Measurements from ENCODE around the gene KANTR.

The KANTR gene

DNA sequence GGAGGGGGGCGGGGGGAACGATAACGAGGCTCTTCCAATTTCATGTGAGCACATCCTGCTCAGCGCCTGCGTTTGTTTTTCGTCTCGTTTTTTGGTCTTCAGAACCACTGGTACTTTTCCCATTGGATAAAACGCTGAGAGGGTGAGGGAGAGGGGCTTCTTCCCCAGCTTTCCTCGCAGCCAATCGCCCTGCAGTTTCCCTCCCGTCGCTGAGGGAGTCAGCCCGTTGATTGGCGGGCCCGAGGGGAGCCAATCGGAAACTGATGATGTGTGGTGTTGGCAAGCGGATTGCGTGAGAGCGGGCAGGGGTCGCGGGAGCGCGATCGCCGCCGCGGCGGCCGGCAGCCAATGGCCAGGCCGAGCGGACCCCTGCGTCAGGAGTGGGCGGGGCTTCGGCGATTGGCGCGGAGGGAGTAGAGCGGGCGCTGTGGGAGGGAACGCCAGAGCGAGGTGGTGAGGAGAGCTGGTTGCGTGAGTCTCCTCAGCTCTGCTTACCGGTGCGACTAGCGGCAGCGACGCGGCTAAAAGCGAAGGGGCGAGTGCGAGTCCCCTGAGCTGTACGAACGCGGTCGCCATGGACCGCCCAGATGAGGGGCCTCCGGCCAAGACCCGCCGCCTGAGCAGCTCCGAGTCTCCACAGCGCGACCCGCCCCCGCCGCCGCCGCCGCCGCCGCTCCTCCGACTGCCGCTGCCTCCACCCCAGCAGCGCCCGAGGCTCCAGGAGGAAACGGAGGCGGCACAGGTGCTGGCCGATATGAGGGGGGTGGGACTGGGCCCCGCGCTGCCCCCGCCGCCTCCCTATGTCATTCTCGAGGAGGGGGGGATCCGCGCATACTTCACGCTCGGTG is 11.8 kb upstream of the KANTR start, which contains the start of gene TSPYL2:
Gene TSPYL2 (plus strand): TSS at position 443 of the 848 bp plus-strand sequence. CDS start 132 bp downstream, at position 575.
- DNase-seq, result peak; percentile 90

- DNase-seq, result no peak
Measured at GRCh38 chrX:53082773-53083616, 10.9 kb upstream of the KANTR start.

GRCh38 chrX:53084043-53084570 is 9.8 kb upstream of the KANTR start:
- no peak for DNase-seq

GRCh38 chrX:53084863-53085262 is 9.1 kb upstream of the KANTR start:
- DNase-seq, result no peak

- DNase-seq, result no peak
Measured at GRCh38 chrX:53085661-53086229, 8.2 kb upstream of the KANTR start.

DNA sequence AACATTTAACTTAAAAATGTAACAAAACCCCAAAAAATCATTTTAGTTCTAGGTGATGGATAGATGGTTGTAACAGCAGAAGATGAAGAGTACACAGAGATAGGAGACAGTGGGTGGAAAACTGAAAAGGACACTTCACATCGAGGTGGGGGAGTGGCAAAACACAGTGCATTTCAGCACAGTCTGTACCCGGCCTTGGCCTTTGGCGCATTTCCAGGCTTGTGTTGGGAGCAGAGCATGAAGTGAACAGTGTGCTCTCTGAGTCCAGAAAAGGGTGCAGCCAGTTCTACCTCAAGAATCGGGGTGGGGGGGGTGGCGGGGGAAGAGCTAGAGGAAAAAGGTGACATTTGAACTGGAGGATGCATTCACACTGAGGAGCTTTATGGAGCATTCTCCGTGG is 7.5 kb upstream of the KANTR start:
- no peak for DNase-seq

GRCh38 chrX:53087388-53087831 is 6.5 kb upstream of the KANTR start:
- no peak for DNase-seq

DNA sequence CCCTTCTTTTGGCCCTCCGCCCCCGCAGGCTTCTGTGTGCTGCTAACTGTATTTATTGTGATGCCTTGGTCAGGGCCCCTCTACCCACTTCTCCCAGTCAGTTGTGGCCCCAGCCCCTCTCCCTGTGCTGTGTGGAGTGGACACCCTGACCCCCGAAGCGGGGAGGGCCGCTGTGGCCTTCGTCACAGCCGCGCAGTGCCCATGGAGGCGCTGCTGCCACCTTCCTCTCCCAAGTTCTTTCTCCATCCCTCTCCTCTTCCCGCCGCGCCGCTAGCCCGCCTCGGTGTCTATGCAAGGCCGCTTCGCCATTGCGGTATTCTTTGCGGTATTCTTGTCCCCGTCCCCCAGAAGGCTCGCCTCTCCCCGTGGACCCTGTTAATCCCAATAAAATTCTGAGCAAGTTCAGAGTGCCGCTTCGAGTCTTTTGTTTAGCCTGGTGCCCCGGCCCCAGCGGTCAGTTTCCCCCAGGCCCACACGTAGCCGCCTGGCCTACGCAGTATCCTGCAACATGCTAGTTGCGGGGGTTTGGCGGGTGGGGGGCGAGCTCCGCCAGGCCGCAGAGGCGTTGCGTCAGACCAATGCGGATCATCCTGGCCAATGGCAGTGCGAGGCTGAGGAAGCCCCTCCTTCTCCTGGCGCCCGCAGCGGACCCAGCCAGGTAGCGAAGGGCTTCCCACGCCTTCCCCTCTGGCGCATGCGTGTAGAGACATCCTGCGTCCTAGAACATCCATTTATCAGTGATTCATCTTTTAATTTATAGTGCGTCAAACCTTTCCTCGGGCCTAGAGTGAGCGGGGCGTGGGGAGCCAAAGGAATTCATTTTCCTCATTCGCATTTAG is 5.6 kb upstream of the KANTR start:
- peak; percentile 70 for DNase-seq

DNA sequence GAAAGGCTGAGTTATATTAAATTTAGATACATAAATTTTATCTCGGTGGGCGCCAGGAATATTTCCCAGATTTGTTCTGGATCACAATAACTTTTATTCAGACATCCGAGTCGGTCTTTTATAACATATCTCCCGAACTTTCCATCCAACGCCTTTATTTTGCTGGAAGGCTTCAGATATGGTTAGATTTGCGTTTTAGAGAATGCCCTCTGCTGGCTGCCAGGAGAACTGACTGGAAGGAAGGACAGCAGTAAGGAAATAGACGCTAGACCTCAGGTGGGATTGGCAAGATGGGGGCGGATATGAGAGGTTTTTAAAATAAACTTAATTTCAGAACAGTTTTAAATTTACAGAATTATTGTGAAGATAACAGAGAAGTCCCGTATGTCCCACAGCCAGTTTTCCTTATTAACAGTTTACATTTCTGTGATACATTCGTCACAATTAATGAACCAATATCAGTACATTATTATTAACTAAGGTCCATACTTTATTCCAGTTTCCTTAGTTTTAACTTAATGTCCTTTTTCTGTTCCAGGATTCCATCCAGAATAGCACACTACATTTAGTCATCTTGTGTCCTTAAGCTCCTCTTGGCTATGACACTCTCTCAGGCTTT is 4.6 kb upstream of the KANTR start:
- DNase-seq, result peak; percentile 12

DNA sequence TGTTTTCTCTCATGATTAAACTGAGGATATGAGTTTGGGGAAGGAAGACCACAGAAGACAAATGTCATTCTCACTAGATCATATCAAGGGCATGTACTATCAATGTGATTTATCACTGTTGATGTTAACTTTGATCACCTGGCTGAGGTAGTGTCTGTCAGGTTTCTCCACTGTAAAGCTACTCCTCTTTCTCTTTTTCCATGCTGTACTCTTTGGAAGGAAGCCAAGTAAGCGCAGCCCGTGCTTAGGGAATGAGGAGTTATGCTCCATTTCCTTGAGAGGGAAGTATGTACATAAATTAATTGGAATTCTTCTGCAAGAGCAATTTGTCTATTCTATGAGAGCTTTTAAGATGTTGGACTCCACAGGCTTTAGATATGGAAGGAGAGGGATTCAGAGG is 4.0 kb upstream of the KANTR start:
- peak; percentile 3 for DNase-seq

DNA sequence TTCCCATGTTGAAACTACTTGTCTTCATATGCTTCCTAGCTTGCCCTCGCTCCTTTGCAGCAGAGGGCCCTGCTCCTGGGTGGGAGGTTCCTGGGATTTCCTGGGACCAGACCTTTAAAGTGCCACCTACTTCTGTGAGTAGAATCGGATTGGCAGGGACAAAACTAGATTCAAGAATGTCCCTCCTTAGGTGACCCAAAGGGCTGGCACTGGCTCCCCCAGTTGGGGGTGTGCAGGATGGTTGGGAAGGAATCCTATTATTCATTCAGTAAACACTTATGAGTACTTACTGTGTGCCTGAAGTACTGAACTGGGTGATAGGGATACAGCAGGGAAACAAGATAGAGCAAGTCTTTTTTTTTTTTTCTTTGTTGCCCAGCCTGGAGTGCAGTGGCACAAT is 2.6 kb upstream of the KANTR start:
- DNase-seq, result no peak

- DNase-seq, result peak; percentile 59
Measured at GRCh38 chrX:53093177-53093655, 726 bp upstream of the KANTR start.

DNA sequence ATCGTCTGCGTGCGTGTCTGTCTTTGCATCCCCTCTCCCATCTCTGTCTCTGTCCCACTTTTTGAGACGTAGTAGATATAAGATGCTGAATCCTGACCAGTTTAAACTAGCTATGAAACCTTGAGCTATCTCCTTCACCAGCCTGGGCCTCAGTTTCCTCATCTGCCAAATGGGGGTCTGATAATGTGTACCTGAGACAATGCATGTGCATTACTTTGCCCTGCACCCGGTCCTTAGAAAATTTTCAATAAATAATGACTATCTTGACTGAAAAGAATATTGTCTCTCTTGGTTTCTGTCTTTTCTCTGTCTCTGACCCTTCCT is 602 bp downstream of the KANTR start:
- DNase-seq, result no peak

DNA sequence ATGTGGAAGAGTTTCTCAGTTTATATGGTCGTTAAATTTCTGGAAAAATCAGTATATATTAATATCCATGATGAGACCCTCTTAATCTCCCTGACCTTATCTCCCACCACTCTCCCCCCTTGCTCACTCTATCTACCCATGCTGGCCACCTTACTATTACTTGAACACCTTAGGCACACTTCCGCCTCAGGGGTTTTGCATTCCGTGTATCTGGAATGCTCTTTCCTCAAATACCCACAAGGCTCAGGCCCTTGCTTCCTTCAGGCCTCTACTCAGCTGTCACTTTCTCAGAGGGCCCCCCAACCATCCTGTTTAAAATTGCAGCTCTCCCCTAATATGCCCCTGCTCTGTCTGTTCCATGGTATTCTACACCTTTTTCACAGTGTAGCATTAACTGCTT is 1.9 kb downstream of the KANTR start:
- DNase-seq, result no peak

DNA sequence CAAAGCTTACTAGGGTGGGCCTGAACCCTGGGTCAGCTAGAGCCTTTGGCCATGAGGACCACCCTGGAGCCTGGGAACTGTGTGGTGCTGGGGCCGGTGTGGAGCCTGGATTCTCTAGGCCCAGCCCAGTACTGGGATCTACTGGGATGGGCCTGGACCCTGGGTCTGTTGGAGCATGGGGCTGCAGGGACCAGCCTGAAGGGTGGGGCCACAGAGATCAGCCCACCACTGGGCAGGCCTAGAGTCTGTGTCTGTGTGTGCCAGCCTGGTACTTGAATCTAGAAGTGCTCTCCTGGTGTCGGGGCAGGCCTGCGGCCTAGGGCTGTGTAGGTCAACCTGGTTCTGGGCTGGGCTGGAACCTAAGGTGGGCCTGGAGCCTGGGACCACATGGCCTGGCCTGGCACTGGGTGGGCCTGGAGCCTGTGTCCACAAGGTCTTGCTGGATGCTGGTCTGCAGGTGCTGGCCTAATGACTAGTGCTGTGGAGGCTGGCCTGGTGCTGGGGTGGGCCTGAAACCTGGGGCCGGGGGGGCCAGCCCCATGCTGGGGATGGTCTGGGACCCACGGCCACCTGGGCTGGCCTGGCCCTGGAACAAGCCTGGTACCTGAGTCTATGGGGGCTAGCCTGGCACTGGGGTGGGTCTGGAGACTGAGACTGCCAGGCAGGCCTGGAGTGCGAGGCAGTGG is 21.1 kb downstream of the KANTR start:
- DNase-seq, result no peak

GRCh38 chrX:53115550-53115874 is 21.6 kb downstream of the KANTR start:
- DNase-seq, result no peak

- no peak for DNase-seq
Measured at GRCh38 chrX:53116101-53116500, 22.2 kb downstream of the KANTR start.

DNA sequence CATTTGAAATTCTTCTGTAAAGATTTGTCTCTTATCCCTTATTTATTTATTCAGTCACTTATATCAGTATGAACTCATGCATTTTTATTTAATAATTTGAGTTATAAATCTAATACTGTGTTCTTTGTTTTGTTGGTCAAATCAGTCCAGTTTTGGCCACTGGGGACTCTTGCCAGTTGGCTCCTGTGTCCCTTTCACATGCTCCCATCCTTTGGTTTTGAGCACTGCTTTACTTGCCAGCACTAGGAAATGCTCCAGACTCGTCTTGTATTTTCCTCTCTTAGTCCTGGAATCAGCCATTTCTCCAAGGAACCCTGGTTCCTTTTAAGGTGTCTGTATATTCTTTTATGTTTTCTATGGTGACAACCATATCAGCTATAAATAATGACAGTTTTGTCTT is 28.1 kb downstream of the KANTR start:
- no peak for DNase-seq

DNA sequence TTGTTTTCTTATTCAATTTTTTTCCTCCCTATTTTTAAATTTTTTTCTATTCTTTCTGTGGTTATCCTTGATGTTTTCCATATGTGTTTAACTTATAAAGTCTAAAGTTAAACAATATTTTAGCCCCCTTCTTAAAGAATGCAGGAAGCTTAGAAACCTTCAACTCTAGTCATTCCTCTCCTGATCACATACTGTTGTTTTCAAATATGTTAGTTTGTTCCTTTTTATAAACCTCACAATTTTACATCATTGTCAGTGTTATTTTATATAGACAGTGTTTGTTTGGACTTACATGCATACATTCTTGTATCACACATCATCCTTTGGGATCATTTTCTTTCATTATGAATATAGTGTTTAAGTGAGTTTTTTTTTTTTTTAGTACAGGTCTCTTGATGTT is 31.6 kb downstream of the KANTR start:
- DNase-seq, result no peak

DNA sequence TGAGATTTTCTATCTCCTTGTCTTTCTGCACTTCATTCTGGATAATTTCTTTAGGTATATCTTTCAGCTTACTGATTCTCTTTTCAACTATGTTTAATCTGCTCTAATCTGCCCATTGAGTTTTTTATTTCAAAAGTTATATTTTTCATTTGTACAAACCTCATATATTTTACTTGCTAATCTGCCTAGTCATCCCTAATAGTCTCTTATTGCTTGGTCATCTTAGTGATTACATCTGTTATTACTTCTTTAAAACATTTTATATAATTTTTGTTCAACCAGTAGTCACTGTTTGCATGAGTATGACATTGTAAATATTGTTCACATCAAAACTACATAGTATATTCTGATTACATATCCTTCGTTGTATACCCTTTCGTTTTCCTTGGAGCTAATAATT is 32.4 kb downstream of the KANTR start:
- DNase-seq, result no peak

DNA sequence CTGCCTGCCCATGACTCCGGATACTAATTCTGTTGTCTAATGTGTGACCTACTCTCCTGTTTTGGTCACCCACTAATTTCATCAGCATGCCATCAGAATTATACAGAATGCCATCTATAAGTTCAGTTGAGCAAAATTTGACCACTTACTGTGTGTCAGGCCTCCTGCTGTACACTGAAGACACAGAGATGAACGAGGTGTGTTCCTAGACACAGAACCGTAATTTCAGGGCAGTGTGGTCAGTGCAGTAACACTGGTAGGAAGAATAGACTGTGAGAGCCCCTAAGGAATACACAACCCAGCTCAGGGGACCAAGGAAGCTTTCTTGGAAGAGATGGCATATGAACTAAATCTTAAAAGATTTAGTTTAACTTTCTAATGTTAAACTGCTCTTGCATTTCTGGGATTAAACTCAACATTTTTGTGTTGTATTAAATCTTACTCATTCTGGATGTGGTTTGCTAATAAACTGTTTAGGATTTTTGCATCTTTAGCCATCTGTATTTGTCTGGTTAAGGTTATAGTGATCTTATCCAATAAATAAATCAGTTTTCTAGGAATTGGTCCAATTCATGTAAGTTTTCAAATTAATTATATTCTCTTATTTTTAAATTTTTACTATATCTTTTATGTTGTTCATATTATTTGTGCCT is 34.3 kb downstream of the KANTR start:
- no peak for DNase-seq
